A549 (cell line): ENCODE results near the gene GAN.

Source experiments
- CEBPB ChIP-seq, 2 experiments: fragments of >200 bp in 1 of 2; sonication (Bioruptor Twin) in 1 of 2; formaldehyde crosslinking in 1 of 2; IDR thresholded peaks; 2 replicates each; pipeline ENCODE4 v1.6.1; 2012 to 2016
- CTCF ChIP-seq: fragments of >200 bp; sonication (Bioruptor Twin); formaldehyde crosslinking; IDR thresholded peaks from 3 replicates; pipeline ENCODE4 v1.5.1; 2016
- HES2 ChIP-seq: fragments of >200 bp; sonication (Bioruptor Twin); formaldehyde crosslinking; IDR thresholded peaks from 2 replicates; pipeline ENCODE4 v1.6.1; 2016
- MAX ChIP-seq: IDR thresholded peaks from 2 replicates; pipeline ENCODE4 v1.6.1; 2012
- USF2 ChIP-seq: fragments of 450-650 bp; IDR thresholded peaks from 2 replicates; pipeline ENCODE4 v1.6.1; 2014; ENCODE audit warnings: antibody characterized with exemption

- TF ChIP-seq CTCF (no peak), CEBPB (IDR thresholded peaks at IDR 0.05) (no peak), USF2 (no peak), HES2 (no peak), MAX (no peak)
Measured at GRCh38 chr16:81310045-81310644, 4.6 kb upstream of the GAN start.
